Kidney epithelial cell (primary cell): ENCODE results near the gene RASAL2. TPM values are rescaled to one million over a fixed set of nuclear protein-coding genes. Genes with fewer than 3 reads are reported as not detected.

ENCODE experiments used
- DNase-seq: peaks from one replicate; pipeline ENCODE4 v3.0.0-alpha.2; 2010; ENCODE audit warnings: low read depth
- H3K27me3 ChIP-seq: 2 replicates; pipeline ENCODE4 v1.6.0; 2011; ENCODE audit warnings: low read length; ENCODE audit not compliant: control insufficient read depth, insufficient read depth
- H3K36me3 ChIP-seq: 2 replicates; pipeline ENCODE4 v1.5.1; 2011; ENCODE audit warnings: low read length; ENCODE audit not compliant: control insufficient read depth, insufficient read depth
- H3K4me3 ChIP-seq: 2 replicates; pipeline ENCODE4 v1.5.1; 2011; ENCODE audit warnings: low read depth, mild to moderate bottlenecking, control low read depth, low read length
- CTCF ChIP-seq: IDR thresholded peaks from 2 replicates; pipeline ENCODE4 v1.5.1; 2011; ENCODE audit warnings: mild to moderate bottlenecking, moderate library complexity, low read length, control low read depth, inconsistent platforms; ENCODE audit not compliant: insufficient read depth, poor library complexity, severe bottlenecking
- total RNA-seq: library from RNA; depleted of rRNA; stranded (reverse); fragments of >200 nt; gene quantifications from 2 replicates; pipeline ENCODE4 v1.2.3, GENCODE V29; 2015

Gene RASAL2
- total RNA-seq, 1 donor from 2014 or later, result 18.3 TPM

DNA sequence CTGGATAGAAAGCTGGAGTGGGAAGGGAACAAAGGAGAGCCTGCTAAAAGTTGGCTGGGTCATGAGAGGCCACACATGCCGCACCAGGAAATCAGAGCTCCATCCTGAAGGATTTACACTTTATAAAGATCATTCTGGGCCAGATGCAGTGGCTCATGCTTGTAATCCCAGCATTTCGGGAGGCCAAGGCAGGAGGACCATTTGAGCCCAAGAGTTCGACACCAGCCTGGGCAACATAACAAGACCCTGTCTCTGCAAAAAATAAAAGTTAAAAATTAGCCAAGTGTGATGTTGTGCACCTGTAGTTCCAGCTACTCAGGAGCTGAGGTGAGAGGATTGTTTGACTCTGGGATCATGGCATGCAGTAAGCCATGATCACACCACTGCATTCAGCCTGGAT is 28.7 kb upstream of the RASAL2 start:
- TF ChIP-seq CTCF, result no peak
- Histone ChIP-seq H3K27me3 (no peaks in the 10 kb centered on the region), H3K36me3 (no peaks in the 10 kb centered on the region), H3K4me3 (no peak overlapping the region)
- no peak for DNase-seq

- H3K4me3 ChIP-seq, result no peak overlapping the region
- H3K27me3 ChIP-seq, result no peaks in the 10 kb centered on the region
- TF ChIP-seq CTCF, result no peak
- no peak for DNase-seq
- no peaks in the 10 kb centered on the region for H3K36me3 ChIP-seq
Observed at GRCh38 chr1:178066296-178066907, 27.5 kb upstream of the RASAL2 start.

DNA sequence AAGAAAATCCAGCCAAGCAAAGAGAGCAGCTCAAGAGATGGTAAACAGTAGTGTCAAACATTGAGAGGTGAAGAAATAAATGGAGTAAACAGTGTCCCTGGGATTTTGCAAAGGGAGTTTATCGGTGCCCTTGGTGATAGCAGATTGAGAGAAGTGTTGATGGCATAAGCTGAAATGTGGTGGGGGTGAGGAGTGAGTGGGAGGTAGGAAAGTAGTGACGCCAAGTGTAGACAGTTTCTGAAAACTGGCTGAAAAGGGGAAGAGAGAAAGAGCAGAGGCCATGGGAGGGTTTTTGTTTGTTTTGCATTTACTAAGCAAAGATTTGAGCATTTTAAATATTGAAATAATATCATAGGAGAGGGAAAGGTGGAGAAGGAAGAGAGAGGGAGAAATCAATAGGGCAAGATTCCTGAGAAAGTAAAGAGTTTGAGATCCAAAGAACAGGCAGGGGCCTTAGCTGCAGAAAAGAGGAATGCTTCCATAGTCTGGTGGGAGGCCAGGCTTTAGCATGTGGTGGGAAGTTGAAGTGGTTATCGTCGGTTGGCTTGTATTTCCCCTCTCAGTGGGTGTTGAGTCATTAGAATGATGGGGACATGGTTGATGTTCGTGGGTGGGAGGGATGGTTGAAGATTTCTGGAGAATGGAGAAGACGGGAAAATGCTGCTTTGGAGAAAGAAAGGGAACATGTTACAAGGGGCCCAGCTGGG is 26.8 kb upstream of the RASAL2 start:
- no peaks in the 10 kb centered on the region for H3K36me3 ChIP-seq
- no peak overlapping the region for H3K4me3 ChIP-seq
- no peak for TF ChIP-seq CTCF
- no peak for DNase-seq
- no peaks in the 10 kb centered on the region for H3K27me3 ChIP-seq

- TF ChIP-seq CTCF, result no peak
- no peak overlapping the region for H3K4me3 ChIP-seq
- no peak for DNase-seq
- no peaks in the 10 kb centered on the region for H3K27me3 ChIP-seq
- no peaks in the 10 kb centered on the region for H3K36me3 ChIP-seq
Observed at GRCh38 chr1:178071811-178072210, 22.1 kb upstream of the RASAL2 start.

DNA sequence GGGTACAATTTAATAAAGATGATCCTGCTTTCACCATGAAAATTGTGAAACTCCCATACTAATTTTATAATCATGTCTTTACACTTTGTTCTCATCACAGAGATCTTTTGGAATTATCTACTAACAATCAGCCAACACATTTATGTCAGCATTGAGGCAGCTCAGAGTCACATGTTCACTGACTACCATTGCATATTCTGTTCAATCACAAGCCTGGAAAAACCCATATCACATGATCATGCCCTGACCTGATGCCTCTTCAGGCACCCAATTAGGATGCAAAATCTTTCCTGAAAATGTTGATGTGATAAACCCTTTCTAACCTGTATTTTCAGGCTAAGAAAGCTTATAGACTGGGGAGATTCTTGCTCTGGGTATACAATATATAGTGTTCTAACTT is 21.6 kb upstream of the RASAL2 start:
- H3K27me3 ChIP-seq, result no peaks in the 10 kb centered on the region
- DNase-seq, result no peak
- no peak overlapping the region for H3K4me3 ChIP-seq
- TF ChIP-seq CTCF, result no peak
- no peaks in the 10 kb centered on the region for H3K36me3 ChIP-seq

GRCh38 chr1:178075333-178075732 is 18.6 kb upstream of the RASAL2 start:
- no peak for TF ChIP-seq CTCF
- no peak overlapping the region for H3K4me3 ChIP-seq
- no peaks in the 10 kb centered on the region for H3K36me3 ChIP-seq
- DNase-seq, result no peak
- no peaks in the 10 kb centered on the region for H3K27me3 ChIP-seq
